K562 (cell line): ENCODE results near the gene MYO3A. TPM values are rescaled to one million over a fixed set of nuclear protein-coding genes. Genes with fewer than 3 reads are reported as not detected.

ENCODE experiments used
- ATAC-seq: fragments of 200-7000 bp; cut with Tn5 transposase; 3 replicates; pipeline ENCODE4 v1.9.1; 2020; ENCODE audit warnings: moderate library complexity
- BruUV-seq: library from RNA; stranded (reverse); fragments of 400-500 nt; replicated peaks from 2 replicates; lab custom pipeline; 2021; lab: Mats Ljungman, UMichigan
- CTCF ChIA-PET: fragments of 300-600 bp; formaldehyde crosslinking; extraction: SDS; loops from one replicate; lab custom pipeline; 2021; ENCODE audit warnings: low intra/inter-chr PET ratio; lab: Yijun Ruan, JAX
- POLR2A ChIA-PET: fragments of 300-600, 350-650 bp; sonication (Branson Sonifier 250); formaldehyde crosslinking; extraction: SDS; loops from one replicate; lab custom pipeline; 2021; ENCODE audit warnings: antibody characterized with exemption, inconsistent platforms; lab: Yijun Ruan, JAX
- DNase-seq, 4 experiments: peaks; one replicate each; pipeline versions ENCODE4 v3.0.0 to v3.0.0-alpha.2; 2011 to 2018; ENCODE audit warnings: low spot score in 3 of 4, mixed read lengths in 3 of 4; ENCODE audit errors: extremely low read depth in 1 of 4
- FAIRE-seq: peaks from 2 replicates; lab custom pipeline; 2011; peaks lifted over from hg19 to GRCh38; lab: Jason Lieb, UNC
- H2AFZ ChIP-seq: 2 replicates; pipeline ENCODE4 v1.6.0; 2011; ENCODE audit warnings: low read depth, low read length, control low read depth, inconsistent platforms
- H3K27ac ChIP-seq: fragments of 200-600 bp; 3 replicates; pipeline ENCODE4 v1.8.0; 2011; ENCODE audit warnings: low read depth, mild to moderate bottlenecking, control low read depth, inconsistent platforms, low read length, moderate library complexity, mixed read lengths; ENCODE audit errors: extremely low read depth
- H3K27me3 ChIP-seq, 2 experiments: fragments of 300-600 bp in 1 of 2; 2 replicates in 1 of 2; 3 replicates in 1 of 2; pipeline versions ENCODE4 v1.6.0 to v1.8.0; 2011; ENCODE audit warnings: inconsistent platforms in 2 of 2, low read length in 2 of 2, mild to moderate bottlenecking in 1 of 2, mixed read lengths in 1 of 2, moderate library complexity in 1 of 2; ENCODE audit not compliant: control insufficient read depth in 2 of 2, insufficient read depth in 2 of 2
- H3K36me3 ChIP-seq: fragments of 300-600 bp; 3 replicates; pipeline ENCODE4 v1.8.0; 2011; ENCODE audit warnings: mild to moderate bottlenecking, low read length, inconsistent platforms; ENCODE audit not compliant: control insufficient read depth, insufficient read depth
- H3K4me1 ChIP-seq, 2 experiments: fragments of 200-600 bp in 1 of 2; replicated peaks in 1 of 2; 2 replicates in 1 of 2; 3 replicates in 1 of 2; pipeline versions ENCODE4 v1.5.1 to v1.8.0; 2011; ENCODE audit warnings: inconsistent platforms in 2 of 2, low read length in 2 of 2, mild to moderate bottlenecking in 1 of 2, mixed read lengths in 1 of 2, moderate library complexity in 1 of 2; ENCODE audit not compliant: control insufficient read depth in 2 of 2, insufficient read depth in 2 of 2
- H3K4me2 ChIP-seq: 2 replicates; pipeline ENCODE4 v1.6.1; 2011; ENCODE audit warnings: low read length, control low read depth, inconsistent platforms, mixed read lengths; ENCODE audit not compliant: insufficient read depth
- H3K4me3 ChIP-seq: fragments of 200-600 bp; sonication (generic), shearing (Covaris generic); 2 replicates; pipeline ENCODE4 v1.5.1; 2016; ENCODE audit warnings: control low read depth, inconsistent platforms
- H3K79me2 ChIP-seq: fragments of 200-600 bp; 3 replicates; pipeline ENCODE4 v1.8.0; 2011; ENCODE audit warnings: low read length, inconsistent platforms; ENCODE audit not compliant: control insufficient read depth, insufficient read depth
- H3K9ac ChIP-seq, 2 experiments: 2 replicates each; pipeline versions ENCODE4 v1.6.0 to v1.6.1; 2011; ENCODE audit warnings: low read depth in 2 of 2, low read length in 2 of 2, control low read depth in 1 of 2, inconsistent platforms in 1 of 2, mild to moderate bottlenecking in 1 of 2, mixed read lengths in 1 of 2; ENCODE audit not compliant: insufficient read depth in 1 of 2
- H3K9me1 ChIP-seq: one replicate; pipeline ENCODE4 v1.6.0; 2011; ENCODE audit warnings: inconsistent platforms, mild to moderate bottlenecking, low read length, moderate library complexity; ENCODE audit not compliant: control insufficient read depth, insufficient read depth
- H3K9me3 ChIP-seq: replicated peaks from 2 replicates; pipeline ENCODE4 v1.5.1; 2011; ENCODE audit warnings: low read depth, low read length, inconsistent platforms; ENCODE audit not compliant: control insufficient read depth, insufficient read depth
- H4K20me1 ChIP-seq: replicated peaks from 2 replicates; pipeline ENCODE4 v1.6.1; 2011; ENCODE audit warnings: low read length, inconsistent platforms, mixed read lengths; ENCODE audit not compliant: control insufficient read depth, insufficient read depth
- ATF6 ChIP-seq: sonication (generic); formaldehyde crosslinking; IDR thresholded peaks from 2 replicates; pipeline ENCODE4 v1.4.0; 2020; ENCODE audit warnings: mild to moderate bottlenecking, missing genetic modification reagents
- DNMT1 ChIP-seq: fragments of 450-650 bp; IDR thresholded peaks from 2 replicates; pipeline ENCODE4 v1.6.1; 2016; ENCODE audit warnings: antibody characterized with exemption, mild to moderate bottlenecking
- HDAC1 ChIP-seq, 2 experiments: fragments of 450-650 bp; IDR thresholded peaks; 2 replicates each; pipeline ENCODE4 v1.6.1; 2016 to 2017; ENCODE audit warnings: inconsistent platforms in 1 of 2, mild to moderate bottlenecking in 1 of 2, moderate library complexity in 1 of 2
- HINFP ChIP-seq: fragments of 450-650 bp; conservative IDR thresholded peaks from 2 replicates; pipeline ENCODE4 v1.6.1; 2016; ENCODE audit warnings: missing genetic modification characterization, low read depth, mild to moderate bottlenecking, control low read depth, missing compliant biosample characterization
- ID3 ChIP-seq, 2 experiments: fragments of 250-450 bp in 1 of 2; fragments of 450-650 bp in 1 of 2; sonication (Bioruptor Pico) in 1 of 2; IDR thresholded peaks; 2 replicates each; pipeline versions ENCODE4 v1.6.1 to v1.8.0; 2016 to 2021; ENCODE audit warnings: mild to moderate bottlenecking in 2 of 2, moderate library complexity in 2 of 2, missing compliant biosample characterization in 1 of 2, missing genetic modification characterization in 1 of 2
- MCM3 ChIP-seq: fragments of 450-650 bp; IDR thresholded peaks from 2 replicates; pipeline ENCODE4 v1.6.1; 2016
- ZNF140 ChIP-seq: fragments of 250-450 bp; sonication (Bioruptor Pico); IDR thresholded peaks from 2 replicates; pipeline ENCODE4 v1.8.0; 2021; ENCODE audit warnings: moderate library complexity, mild to moderate bottlenecking, inconsistent platforms
- ZSCAN29 ChIP-seq: fragments of 450-650 bp; IDR thresholded peaks from 2 replicates; pipeline ENCODE4 v1.6.1; 2017
- WGBS: fragments of 100-300 bp; shearing (Covaris generic); methylation state at CpG from one replicate; pipeline ENCODE4 v1.1.6; 2016; ENCODE audit warnings: low coverage, mixed read lengths; ENCODE audit not compliant: insufficient coverage; ENCODE audit errors: missing lambda C conversion rate; 5-methylcytosine and 5-hydroxymethylcytosine counted together
- in situ Hi-C: fragments of 300-500 bp; cut with MboI; formaldehyde crosslinking; loops from 4 replicates; pipeline ENCODE4 v1.15.0; 2018; ENCODE audit warnings: inconsistent platforms, mixed read lengths
- intact Hi-C: fragments of 100-400 bp; cut with micrococcal nuclease; formaldehyde crosslinking; loops from 2 replicates; pipeline ENCODE4 v1.14.2; 2022
- polyA plus RNA-seq, 8 experiments: library from polyadenylated mRNA; depleted of rRNA in 4 of 8; stranded (reverse) in 5 of 8; unstranded in 3 of 8; fragments of >200 nt; fragmentation: Nextera tagmentation in 2 of 8; fragmentation: Illumina TruSeq in 1 of 8; extraction: Ambion mirVana in 2 of 8; extraction: Trizol in 1 of 8; gene quantifications; 2 replicates each; pipeline versions ENCODE4 v1.2.1 to v1.2.3, GENCODE V29; 2011 to 2014; ENCODE audit warnings: inconsistent platforms in 1 of 8, missing spikeins in 1 of 8
- total RNA-seq, 7 experiments: library from RNA; depleted of rRNA in 6 of 7; stranded (reverse); fragments of >200 nt in 6 of 7; fragmentation: Illumina TruSeq in 2 of 7; extraction: Trizol in 2 of 7; gene quantifications; 2 replicates each; pipeline versions ENCODE4 v1.2.1 to v1.2.3, GENCODE V29; 2011 to 2021; ENCODE audit warnings: low replicate concordance in 1 of 7

Gene MYO3A
- total and polyA plus RNA-seq, 9 of the 15 experiments (the other 6 are each of a cell fraction or from before 2014, with no cell fraction given), result not detected

- BruUV-seq, result no TSS peak
- no peaks in the 10 kb centered on the region for H3K4me1 ChIP-seq
- H3K4me2 ChIP-seq, result no peak overlapping the region
- no peak overlapping the region for H2AFZ ChIP-seq
- H3K9me1 ChIP-seq, result no peaks in the 10 kb centered on the region
- ChIA-PET POLR2A (no interaction called here), CTCF (no interaction called here)
- no peak for TF ChIP-seq HINFP
- intact Hi-C loops (no loop called here), in situ Hi-C loops (no loop called here)
- no peaks in the 10 kb centered on the region for H4K20me1 ChIP-seq
- DNase-seq, result no peak
- H3K9ac ChIP-seq, result no peak overlapping the region
- no peaks in the 10 kb centered on the region for H3K79me2 ChIP-seq
- H3K4me3 ChIP-seq, result no peak overlapping the region
- no peaks in the 10 kb centered on the region for H3K36me3 ChIP-seq
- no peak for FAIRE-seq
- no peaks in the 10 kb centered on the region for H3K27me3 ChIP-seq
- no peak for ATAC-seq
- H3K27ac ChIP-seq, result no peak overlapping the region
- no peaks in the 10 kb centered on the region for H3K9me3 ChIP-seq
Measured at GRCh38 chr10:26025523-26025922, 91.5 kb downstream of the MYO3A start.

- intact Hi-C loops, result no loop called here
- no peak for ATAC-seq
- H3K4me1 ChIP-seq, result no peaks in the 10 kb centered on the region
- DNase-seq, result no peak
- no peaks in the 10 kb centered on the region for H3K27me3 ChIP-seq
- no TSS peak for BruUV-seq
- H3K79me2 ChIP-seq, result no peaks in the 10 kb centered on the region
- ChIA-PET POLR2A (no interaction called here), CTCF (no interaction called here)
- FAIRE-seq, result no peak
- in situ Hi-C loops, result no loop called here
- no peaks in the 10 kb centered on the region for H3K9me1 ChIP-seq
- H3K27ac ChIP-seq, result no peak overlapping the region
- H4K20me1 ChIP-seq, result no peaks in the 10 kb centered on the region
- 0% methylated on average over 3 of the region's 3 CpGs for WGBS
- no peak overlapping the region for H3K4me2 ChIP-seq
- no peak overlapping the region for H3K9ac ChIP-seq
- H2AFZ ChIP-seq, result no peak overlapping the region
- H3K36me3 ChIP-seq, result no peaks in the 10 kb centered on the region
- no peaks in the 10 kb centered on the region for H3K9me3 ChIP-seq
- H3K4me3 ChIP-seq, result no peak overlapping the region
- TF ChIP-seq MCM3 (no peak), ZNF140 (CRISPR knock-in tag) (no peak), DNMT1 (no peak), ID3 (CRISPR knock-in tag; IDR thresholded peaks at IDR 0.05) (no peak), ID3 (tag; IDR thresholded peaks at IDR 0.05) (no peak), ATF6 (no peak), ZSCAN29 (no peak), HDAC1 (IDR thresholded peaks at IDR 0.05) (no peak)
Measured at GRCh38 chr10:26029858-26030257, 95.8 kb downstream of the MYO3A start.
